ENCODE data around the gene HCFC2. TPM values are rescaled to one million over a fixed set of nuclear protein-coding genes. Genes with fewer than 3 reads are reported as not detected.

The HCFC2 gene
- total RNA-seq, 4 donors from 2014 or later, result 20.2 to 33.5 (median 30.6) TPM

GRCh38 chr12:104056419-104056972, 7.8 kb upstream of the HCFC2 start:
- 61 to 69% methylated on average over 4 of the region's 4 CpGs for WGBS, 2 donors
- Histone ChIP-seq H3K27ac (no peak overlapping the region), H3K36me3 (no peaks in the 10 kb centered on the region), H3K27me3 (no peaks in the 10 kb centered on the region), H3K4me3 (no peak overlapping the region), H3K9me3 (no peaks in the 10 kb centered on the region), H3K4me1 (peaks cover 0 to 3% (median 0%) of the 10 kb centered on the region in 4 donors)
- TF ChIP-seq EP300 (IDR thresholded peaks at IDR 0.05) (no peak), POLR2A (IDR thresholded peaks at IDR 0.05) (no peak)
- TF ChIP-seq, protein P1, sequence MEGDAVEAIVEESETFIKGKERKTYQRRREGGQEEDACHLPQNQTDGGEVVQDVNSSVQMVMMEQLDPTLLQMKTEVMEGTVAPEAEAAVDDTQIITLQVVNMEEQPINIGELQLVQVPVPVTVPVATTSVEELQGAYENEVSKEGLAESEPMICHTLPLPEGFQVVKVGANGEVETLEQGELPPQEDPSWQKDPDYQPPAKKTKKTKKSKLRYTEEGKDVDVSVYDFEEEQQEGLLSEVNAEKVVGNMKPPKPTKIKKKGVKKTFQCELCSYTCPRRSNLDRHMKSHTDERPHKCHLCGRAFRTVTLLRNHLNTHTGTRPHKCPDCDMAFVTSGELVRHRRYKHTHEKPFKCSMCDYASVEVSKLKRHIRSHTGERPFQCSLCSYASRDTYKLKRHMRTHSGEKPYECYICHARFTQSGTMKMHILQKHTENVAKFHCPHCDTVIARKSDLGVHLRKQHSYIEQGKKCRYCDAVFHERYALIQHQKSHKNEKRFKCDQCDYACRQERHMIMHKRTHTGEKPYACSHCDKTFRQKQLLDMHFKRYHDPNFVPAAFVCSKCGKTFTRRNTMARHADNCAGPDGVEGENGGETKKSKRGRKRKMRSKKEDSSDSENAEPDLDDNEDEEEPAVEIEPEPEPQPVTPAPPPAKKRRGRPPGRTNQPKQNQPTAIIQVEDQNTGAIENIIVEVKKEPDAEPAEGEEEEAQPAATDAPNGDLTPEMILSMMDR (IDR thresholded peaks at IDR 0.05), result no peak
- no peak for DNase-seq (ENCODE audit: low spot score in 2 of 2)

- TF ChIP-seq, protein P1 (IDR thresholded peaks at IDR 0.05), result peak in 4 of 5 experiments; percentile 14 to 56 (median 35)
- TF ChIP-seq POLR2A (IDR thresholded peaks at IDR 0.05), result no peak
- H3K4me3 ChIP-seq, result no peak overlapping the region
- H3K9me3 ChIP-seq, result no peaks in the 10 kb centered on the region
- 0 to 6% methylated on average over 1 of the region's 1 CpG for WGBS, 2 donors
- H3K27ac ChIP-seq, result no peak overlapping the region
- DNase-seq (ENCODE audit: low spot score in 2 of 2), result no peak
- H3K36me3 ChIP-seq, result no peaks in the 10 kb centered on the region
- H3K4me1 ChIP-seq, result peaks cover 0 to 3% (median 0%) of the 10 kb centered on the region in 4 donors
- H3K27me3 ChIP-seq, result no peaks in the 10 kb centered on the region
Measured at GRCh38 chr12:104057771-104058197, 6.5 kb upstream of the HCFC2 start.

DNA sequence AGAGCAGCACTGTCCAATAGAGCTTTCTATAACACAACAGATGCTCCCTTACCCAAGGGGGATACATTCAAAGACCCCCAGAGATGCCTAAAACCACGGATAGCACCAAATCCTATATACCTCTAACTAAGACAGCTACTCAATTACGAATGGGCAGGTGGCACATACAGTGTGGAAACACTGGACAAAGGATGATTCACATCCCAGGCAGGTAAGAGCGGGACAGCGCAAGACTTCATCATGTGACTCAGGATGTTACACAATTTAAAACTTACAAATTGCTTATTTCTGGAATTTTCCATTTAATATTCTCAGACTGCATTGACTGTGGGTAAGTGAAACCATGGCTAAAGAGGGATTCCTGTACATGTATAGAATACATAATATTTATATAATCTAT, 5.5 kb upstream of the HCFC2 start:
- no peaks in the 10 kb centered on the region for H3K9me3 ChIP-seq
- WGBS, 2 donors, result 87 to 91% methylated on average over 4 of the region's 4 CpGs
- TF ChIP-seq, protein P1 (IDR thresholded peaks at IDR 0.05), result no peak
- TF ChIP-seq EP300 (IDR thresholded peaks at IDR 0.05) (no peak), POLR2A (IDR thresholded peaks at IDR 0.05) (no peak)

DNA sequence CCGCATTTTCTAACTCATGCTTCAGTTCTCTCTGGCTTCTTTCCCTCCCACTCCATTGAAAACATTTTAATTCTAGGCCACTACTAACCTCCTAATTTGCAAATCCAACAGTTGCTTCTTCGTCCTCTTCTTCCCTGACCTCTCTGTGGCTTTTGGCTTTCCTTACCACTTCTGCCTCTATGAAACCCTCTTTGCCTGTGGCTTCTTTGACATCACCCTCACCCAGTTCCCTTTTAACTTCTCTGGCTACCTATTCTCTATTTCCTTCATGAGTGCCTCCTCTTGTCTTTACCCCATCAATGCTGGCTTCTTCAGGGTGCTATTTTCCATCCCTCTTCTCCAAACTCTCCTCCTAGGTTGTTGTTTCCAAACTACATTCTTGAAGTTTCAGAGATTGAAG, 4.4 kb upstream of the HCFC2 start:
- Histone ChIP-seq H3K4me1 (peaks cover 0 to 11% (median 0%) of the 10 kb centered on the region in 4 donors), H3K9me3 (no peaks in the 10 kb centered on the region), H3K27ac (no peak overlapping the region), H3K4me3 (no peak overlapping the region), H3K36me3 (no peaks in the 10 kb centered on the region), H3K27me3 (no peaks in the 10 kb centered on the region)
- DNase-seq (ENCODE audit: low spot score in 2 of 2), result no peak
- TF ChIP-seq POLR2A (IDR thresholded peaks at IDR 0.05) (no peak), EP300 (IDR thresholded peaks at IDR 0.05) (no peak)
- TF ChIP-seq, protein P1 (IDR thresholded peaks at IDR 0.05), result no peak
- WGBS, 2 donors, result 38 to 48% methylated on average over 2 of the region's 2 CpGs

More for the DNA sequence above, 5.5 kb upstream of the HCFC2 start:
- no peak overlapping the region for H3K4me3 ChIP-seq
- H3K36me3 ChIP-seq, result no peaks in the 10 kb centered on the region
- DNase-seq (ENCODE audit: low spot score in 2 of 2), result no peak
- no peak overlapping the region for H3K27ac ChIP-seq
- H3K4me1 ChIP-seq, result peaks cover 0 to 11% (median 0%) of the 10 kb centered on the region in 4 donors
- no peaks in the 10 kb centered on the region for H3K27me3 ChIP-seq

DNA sequence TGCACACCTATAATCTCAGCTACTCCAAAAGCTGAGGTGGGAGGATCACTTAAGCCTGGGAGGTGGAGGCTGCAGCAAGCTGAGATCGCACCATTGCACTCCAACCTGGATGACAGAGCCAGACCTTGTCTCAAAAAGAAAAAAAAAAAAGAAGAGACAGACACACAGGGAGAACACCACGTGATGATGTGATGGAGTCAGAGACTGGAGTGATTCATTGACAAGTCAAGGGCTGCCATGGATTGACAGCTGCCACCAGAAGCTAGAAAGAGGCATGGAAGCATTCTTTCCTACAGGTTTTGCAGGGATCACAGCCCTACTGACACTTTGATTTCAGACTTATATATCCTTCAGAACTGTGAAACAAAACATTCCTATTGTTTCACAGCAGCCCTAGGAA, 3.5 kb upstream of the HCFC2 start:
- H3K9me3 ChIP-seq, result no peaks in the 10 kb centered on the region
- peaks cover 0 to 19% (median 5%) of the 10 kb centered on the region in 4 donors for H3K4me1 ChIP-seq
- no peak for DNase-seq (ENCODE audit: low spot score in 2 of 2)
- no peak for TF ChIP-seq POLR2A (IDR thresholded peaks at IDR 0.05)
- no peak for TF ChIP-seq EP300 (IDR thresholded peaks at IDR 0.05)
- TF ChIP-seq, protein P1 (IDR thresholded peaks at IDR 0.05), result no peak
- WGBS, 2 donors, result 60 to 62% methylated on average over 2 of the region's 2 CpGs
- H3K27me3 ChIP-seq, result no peaks in the 10 kb centered on the region
- no peaks in the 10 kb centered on the region for H3K36me3 ChIP-seq
- H3K4me3 ChIP-seq, result no peak overlapping the region
- no peak overlapping the region for H3K27ac ChIP-seq

Data from tibial nerve (tissue), 4 donors.